ENCODE data around the gene TCF23.

TCF23 gene

DNA sequence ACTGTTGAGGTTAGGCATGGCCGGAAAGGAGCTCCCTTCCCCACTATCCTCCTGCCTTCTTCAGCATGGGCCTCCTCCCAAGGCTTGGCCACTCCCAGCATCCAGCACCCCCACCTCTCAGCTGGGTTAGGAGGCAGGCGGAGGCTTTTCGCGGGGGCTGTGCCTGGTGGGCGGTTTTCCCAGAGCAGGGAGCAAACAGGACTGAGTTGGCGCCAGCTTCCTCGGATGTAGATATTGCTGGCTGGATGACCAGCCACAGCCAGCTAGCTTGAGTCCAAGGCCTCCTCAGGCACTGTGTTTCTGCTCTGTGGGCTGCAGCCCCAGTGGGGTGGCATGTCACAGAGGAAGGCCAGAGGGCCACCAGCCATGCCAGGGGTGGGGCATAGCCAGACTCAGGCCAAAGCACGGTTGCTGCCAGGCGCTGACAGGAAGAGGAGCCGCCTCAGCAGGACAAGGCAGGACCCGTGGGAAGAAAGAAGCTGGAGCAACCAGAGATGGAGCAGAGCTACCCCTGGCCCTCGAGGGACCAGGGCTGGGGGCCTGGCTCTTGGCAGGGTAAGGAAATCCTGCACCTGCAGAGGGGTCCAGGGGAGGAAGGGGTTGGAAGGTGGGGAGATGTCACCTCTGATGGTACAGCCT, at the start of gene TCF23:
TSS of gene TCF23 (plus strand) at position 204 of the 639 bp plus-strand sequence. CDS start at position 334, 130 bp downstream.
- TF ChIP-seq TEAD4 (IDR thresholded peaks at IDR 0.05): no peak
- no peak for TF ChIP-seq EP300 (IDR thresholded peaks at IDR 0.05; ENCODE audit: borderline replicate concordance)
- no peak for TF ChIP-seq CREB1 (IDR thresholded peaks at IDR 0.05; ENCODE audit: low read depth)
- TF ChIP-seq, protein P1, sequence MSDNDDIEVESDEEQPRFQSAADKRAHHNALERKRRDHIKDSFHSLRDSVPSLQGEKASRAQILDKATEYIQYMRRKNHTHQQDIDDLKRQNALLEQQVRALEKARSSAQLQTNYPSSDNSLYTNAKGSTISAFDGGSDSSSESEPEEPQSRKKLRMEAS (IDR thresholded peaks at IDR 0.05): no peak
- no peak for TF ChIP-seq NFIC (IDR thresholded peaks at IDR 0.05)
- no peak for TF ChIP-seq YY1 (IDR thresholded peaks at IDR 0.05; ENCODE audit: low read depth)

DNA sequence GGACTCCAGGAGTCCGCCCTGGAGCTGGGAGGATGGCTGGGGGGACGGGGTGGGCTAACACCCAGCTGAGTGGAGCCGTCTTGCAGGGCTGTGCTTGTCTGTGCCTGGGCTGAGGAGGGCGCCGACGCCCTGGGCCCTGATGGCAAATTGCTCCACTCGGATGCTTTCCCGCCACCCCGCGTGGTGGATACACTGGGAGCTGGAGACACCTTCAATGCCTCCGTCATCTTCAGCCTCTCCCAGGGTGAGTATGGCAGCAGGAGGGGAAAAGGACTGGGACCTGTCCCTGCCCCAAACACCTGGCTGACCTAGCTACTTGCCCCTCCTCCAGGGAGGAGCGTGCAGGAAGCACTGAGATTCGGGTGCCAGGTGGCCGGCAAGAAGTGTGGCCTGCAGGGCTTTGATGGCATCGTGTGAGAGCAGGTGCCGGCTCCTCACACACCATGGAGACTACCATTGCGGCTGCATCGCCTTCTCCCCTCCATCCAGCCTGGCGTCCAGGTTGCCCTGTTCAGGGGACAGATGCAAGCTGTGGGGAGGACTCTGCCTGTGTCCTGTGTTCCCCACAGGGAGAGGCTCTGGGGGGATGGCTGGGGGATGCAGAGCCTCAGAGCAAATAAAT, 49.4 kb upstream of the TCF23 start:
- TF ChIP-seq CEBPB (IDR thresholded peaks at IDR 0.05) (no peak), YY1 (IDR thresholded peaks at IDR 0.05; ENCODE audit: low read depth) (no peak), FOXM1 (IDR thresholded peaks at IDR 0.05; ENCODE audit: borderline replicate concordance, low read depth) (no peak), EP300 (IDR thresholded peaks at IDR 0.05; ENCODE audit: borderline replicate concordance) (no peak), NFIC (IDR thresholded peaks at IDR 0.05) (no peak), RAD21 (IDR thresholded peaks at IDR 0.05; ENCODE audit: low read depth) (no peak), CREB1 (IDR thresholded peaks at IDR 0.05; ENCODE audit: low read depth) (no peak)
- TF ChIP-seq, protein P2, sequence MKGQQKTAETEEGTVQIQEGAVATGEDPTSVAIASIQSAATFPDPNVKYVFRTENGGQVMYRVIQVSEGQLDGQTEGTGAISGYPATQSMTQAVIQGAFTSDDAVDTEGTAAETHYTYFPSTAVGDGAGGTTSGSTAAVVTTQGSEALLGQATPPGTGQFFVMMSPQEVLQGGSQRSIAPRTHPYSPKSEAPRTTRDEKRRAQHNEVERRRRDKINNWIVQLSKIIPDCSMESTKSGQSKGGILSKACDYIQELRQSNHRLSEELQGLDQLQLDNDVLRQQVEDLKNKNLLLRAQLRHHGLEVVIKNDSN (IDR thresholded peaks at IDR 0.05): no peak

DNA sequence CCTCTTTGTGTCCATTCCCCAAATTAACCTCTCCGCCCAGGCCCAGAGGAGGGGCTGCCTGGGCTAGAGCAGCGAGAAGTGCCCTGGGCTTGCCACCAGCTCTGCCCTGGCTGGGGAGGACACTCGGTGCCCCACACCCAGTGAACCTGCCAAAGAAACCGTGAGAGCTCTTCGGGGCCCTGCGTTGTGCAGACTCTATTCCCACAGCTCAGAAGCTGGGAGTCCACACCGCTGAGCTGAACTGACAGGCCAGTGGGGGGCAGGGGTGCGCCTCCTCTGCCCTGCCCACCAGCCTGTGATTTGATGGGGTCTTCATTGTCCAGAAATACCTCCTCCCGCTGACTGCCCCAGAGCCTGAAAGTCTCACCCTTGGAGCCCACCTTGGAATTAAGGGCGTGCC, 48.8 kb upstream of the TCF23 start:
- TF ChIP-seq TAF1 (IDR thresholded peaks at IDR 0.05; ENCODE audit: low read depth) (no peak), TEAD4 (IDR thresholded peaks at IDR 0.05) (no peak), YY1 (IDR thresholded peaks at IDR 0.05; ENCODE audit: low read depth) (no peak), TCF12 (IDR thresholded peaks at IDR 0.05; ENCODE audit: low read depth) (no peak), EGR1 (IDR thresholded peaks at IDR 0.05) (no peak), NFIC (IDR thresholded peaks at IDR 0.05) (no peak), EP300 (IDR thresholded peaks at IDR 0.05; ENCODE audit: borderline replicate concordance) (no peak), FOXM1 (IDR thresholded peaks at IDR 0.05; ENCODE audit: borderline replicate concordance, low read depth) (no peak), RAD21 (IDR thresholded peaks at IDR 0.05; ENCODE audit: low read depth) (no peak), ZBTB7A (IDR thresholded peaks at IDR 0.05; ENCODE audit: low read depth) (no peak), CREB1 (IDR thresholded peaks at IDR 0.05; ENCODE audit: low read depth) (no peak), CEBPB (IDR thresholded peaks at IDR 0.05) (no peak)
- TF ChIP-seq, protein P3, sequence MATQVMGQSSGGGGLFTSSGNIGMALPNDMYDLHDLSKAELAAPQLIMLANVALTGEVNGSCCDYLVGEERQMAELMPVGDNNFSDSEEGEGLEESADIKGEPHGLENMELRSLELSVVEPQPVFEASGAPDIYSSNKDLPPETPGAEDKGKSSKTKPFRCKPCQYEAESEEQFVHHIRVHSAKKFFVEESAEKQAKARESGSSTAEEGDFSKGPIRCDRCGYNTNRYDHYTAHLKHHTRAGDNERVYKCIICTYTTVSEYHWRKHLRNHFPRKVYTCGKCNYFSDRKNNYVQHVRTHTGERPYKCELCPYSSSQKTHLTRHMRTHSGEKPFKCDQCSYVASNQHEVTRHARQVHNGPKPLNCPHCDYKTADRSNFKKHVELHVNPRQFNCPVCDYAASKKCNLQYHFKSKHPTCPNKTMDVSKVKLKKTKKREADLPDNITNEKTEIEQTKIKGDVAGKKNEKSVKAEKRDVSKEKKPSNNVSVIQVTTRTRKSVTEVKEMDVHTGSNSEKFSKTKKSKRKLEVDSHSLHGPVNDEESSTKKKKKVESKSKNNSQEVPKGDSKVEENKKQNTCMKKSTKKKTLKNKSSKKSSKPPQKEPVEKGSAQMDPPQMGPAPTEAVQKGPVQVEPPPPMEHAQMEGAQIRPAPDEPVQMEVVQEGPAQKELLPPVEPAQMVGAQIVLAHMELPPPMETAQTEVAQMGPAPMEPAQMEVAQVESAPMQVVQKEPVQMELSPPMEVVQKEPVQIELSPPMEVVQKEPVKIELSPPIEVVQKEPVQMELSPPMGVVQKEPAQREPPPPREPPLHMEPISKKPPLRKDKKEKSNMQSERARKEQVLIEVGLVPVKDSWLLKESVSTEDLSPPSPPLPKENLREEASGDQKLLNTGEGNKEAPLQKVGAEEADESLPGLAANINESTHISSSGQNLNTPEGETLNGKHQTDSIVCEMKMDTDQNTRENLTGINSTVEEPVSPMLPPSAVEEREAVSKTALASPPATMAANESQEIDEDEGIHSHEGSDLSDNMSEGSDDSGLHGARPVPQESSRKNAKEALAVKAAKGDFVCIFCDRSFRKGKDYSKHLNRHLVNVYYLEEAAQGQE (IDR thresholded peaks at IDR 0.05; ENCODE audit: low read depth): no peak
- TF ChIP-seq, protein P1 (IDR thresholded peaks at IDR 0.05): no peak
- TF ChIP-seq, protein P2 (IDR thresholded peaks at IDR 0.05): no peak

DNA sequence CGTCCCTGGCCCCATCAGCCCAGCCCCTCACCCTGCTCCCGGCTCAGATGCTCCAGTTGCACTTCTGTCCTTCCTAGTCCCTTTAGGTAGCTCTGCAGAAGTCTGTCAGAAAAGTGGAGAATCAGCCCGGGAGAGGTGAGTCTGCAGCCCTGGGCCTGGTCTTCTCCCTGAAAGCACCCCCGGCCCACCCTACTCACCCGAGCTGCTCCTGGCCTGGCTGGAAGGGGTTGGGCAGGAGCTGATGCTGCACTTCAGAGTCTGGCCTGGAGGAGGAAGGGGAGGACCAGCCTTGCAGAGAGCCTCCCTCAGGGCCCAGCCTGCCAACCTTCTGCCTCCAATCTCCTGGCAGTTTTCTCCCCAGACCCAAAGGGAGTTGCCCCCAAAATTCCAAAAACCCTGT, 46.5 kb upstream of the TCF23 start:
- TF ChIP-seq TAF1 (IDR thresholded peaks at IDR 0.05; ENCODE audit: low read depth) (no peak), YY1 (IDR thresholded peaks at IDR 0.05; ENCODE audit: low read depth) (no peak), CREB1 (IDR thresholded peaks at IDR 0.05; ENCODE audit: low read depth) (no peak), TCF12 (IDR thresholded peaks at IDR 0.05; ENCODE audit: low read depth) (no peak), ZBTB7A (IDR thresholded peaks at IDR 0.05; ENCODE audit: low read depth) (no peak), EGR1 (IDR thresholded peaks at IDR 0.05) (no peak), EP300 (IDR thresholded peaks at IDR 0.05; ENCODE audit: borderline replicate concordance) (no peak), CEBPB (IDR thresholded peaks at IDR 0.05) (no peak), TEAD4 (IDR thresholded peaks at IDR 0.05) (no peak), NFIC (IDR thresholded peaks at IDR 0.05) (no peak), FOXM1 (IDR thresholded peaks at IDR 0.05; ENCODE audit: borderline replicate concordance, low read depth) (no peak), RAD21 (IDR thresholded peaks at IDR 0.05; ENCODE audit: low read depth) (no peak)
- TF ChIP-seq, protein P1 (IDR thresholded peaks at IDR 0.05): no peak
- TF ChIP-seq, protein P3 (IDR thresholded peaks at IDR 0.05; ENCODE audit: low read depth): no peak
- TF ChIP-seq, protein P2 (IDR thresholded peaks at IDR 0.05): no peak

DNA sequence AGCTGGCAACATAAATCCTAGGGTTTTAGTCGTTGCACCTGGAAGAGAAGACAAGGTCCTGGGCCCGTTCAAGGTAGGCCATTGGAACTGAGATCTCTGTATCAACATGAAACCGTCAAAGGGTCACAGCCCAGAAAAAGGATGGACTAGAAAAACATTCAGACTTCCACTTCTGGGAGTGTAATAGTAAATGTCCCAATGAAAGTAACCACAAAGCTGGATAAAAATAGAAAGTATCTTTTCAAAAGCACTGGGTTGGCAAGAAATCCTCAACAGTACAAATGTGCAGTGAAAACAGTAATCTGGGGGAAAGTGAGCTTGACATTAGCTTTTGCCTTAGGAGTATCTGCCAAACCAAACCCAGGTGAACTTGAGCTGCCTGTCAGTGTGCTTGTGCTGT, 42.8 kb upstream of the TCF23 start:
- TF ChIP-seq, protein P2 (IDR thresholded peaks at IDR 0.05): no peak
- no peak for TF ChIP-seq TAF1 (IDR thresholded peaks at IDR 0.05; ENCODE audit: low read depth)
- no peak for TF ChIP-seq TEAD4 (IDR thresholded peaks at IDR 0.05)
- no peak for TF ChIP-seq NFIC (IDR thresholded peaks at IDR 0.05)
- TF ChIP-seq EGR1 (IDR thresholded peaks at IDR 0.05): no peak
- no peak for TF ChIP-seq EP300 (IDR thresholded peaks at IDR 0.05; ENCODE audit: borderline replicate concordance)
- TF ChIP-seq, protein P1 (IDR thresholded peaks at IDR 0.05): no peak
- TF ChIP-seq YY1 (IDR thresholded peaks at IDR 0.05; ENCODE audit: low read depth): no peak
- no peak for TF ChIP-seq TCF12 (IDR thresholded peaks at IDR 0.05; ENCODE audit: low read depth)
- TF ChIP-seq CREB1 (IDR thresholded peaks at IDR 0.05; ENCODE audit: low read depth): no peak
- no peak for TF ChIP-seq RAD21 (IDR thresholded peaks at IDR 0.05; ENCODE audit: low read depth)
- no peak for TF ChIP-seq FOXM1 (IDR thresholded peaks at IDR 0.05; ENCODE audit: borderline replicate concordance, low read depth)
- TF ChIP-seq, protein P3 (IDR thresholded peaks at IDR 0.05; ENCODE audit: low read depth): no peak
- TF ChIP-seq ZBTB7A (IDR thresholded peaks at IDR 0.05; ENCODE audit: low read depth): no peak
- TF ChIP-seq CEBPB (IDR thresholded peaks at IDR 0.05): no peak

Measured in Ishikawa (cell line).